ENCODE data around the gene SERF1B.
"Not testable (repeated sequence)": the region's sequence is repeated elsewhere in the genome, so short reads cannot be mapped to it uniquely, and the experiment has no call there.

SERF1B gene

GRCh38 chr5:70025106-70025844, at the start of gene SERF1B:
Gene SERF1B (plus strand): TSS chr5:70025251. CDS start chr5:70025452, 201 bp downstream.
- DNase-seq = not testable (repeated sequence)

- not testable (repeated sequence) for DNase-seq
Measured at GRCh38 chr5:69991713-69992112, 33.3 kb upstream of the SERF1B start.

- not testable (repeated sequence) for DNase-seq
Measured at GRCh38 chr5:69995535-69995934, 29.5 kb upstream of the SERF1B start.

GRCh38 chr5:70020660-70021059, 4.4 kb upstream of the SERF1B start:
- DNase-seq = not testable (repeated sequence)

- not testable (repeated sequence) for DNase-seq
Measured at GRCh38 chr5:70025845-70026145, 744 bp downstream of the SERF1B start.

GRCh38 chr5:70031204-70031603, 6.2 kb downstream of the SERF1B start:
- DNase-seq = not testable (repeated sequence)

- DNase-seq = not testable (repeated sequence)
Measured at GRCh38 chr5:70041411-70041810, 16.4 kb downstream of the SERF1B start.

GRCh38 chr5:70049790-70050142, 24.7 kb downstream of the SERF1B start:
- not testable (repeated sequence) for DNase-seq

GRCh38 chr5:70056289-70056942, 31.4 kb downstream of the SERF1B start:
- DNase-seq = not testable (repeated sequence)

- not testable (repeated sequence) for DNase-seq
Measured at GRCh38 chr5:70057140-70057539, 32.1 kb downstream of the SERF1B start.

GRCh38 chr5:70077632-70078031, 52.6 kb downstream of the SERF1B start:
- not testable (repeated sequence) for DNase-seq

- DNase-seq = not testable (repeated sequence)
Measured at GRCh38 chr5:70088907-70089464, 63.9 kb downstream of the SERF1B start.

GRCh38 chr5:70091776-70092175, 66.7 kb downstream of the SERF1B start:
- not testable (repeated sequence) for DNase-seq
